C1 segment of cervical spinal cord (tissue), 14 donors: ENCODE results near the gene CD47.

Experiments
- DNase-seq, 14 donors: peaks; one replicate each; lab custom pipeline; 2025; lab: John Stamatoyannopoulos, UW

CD47 gene

DNA sequence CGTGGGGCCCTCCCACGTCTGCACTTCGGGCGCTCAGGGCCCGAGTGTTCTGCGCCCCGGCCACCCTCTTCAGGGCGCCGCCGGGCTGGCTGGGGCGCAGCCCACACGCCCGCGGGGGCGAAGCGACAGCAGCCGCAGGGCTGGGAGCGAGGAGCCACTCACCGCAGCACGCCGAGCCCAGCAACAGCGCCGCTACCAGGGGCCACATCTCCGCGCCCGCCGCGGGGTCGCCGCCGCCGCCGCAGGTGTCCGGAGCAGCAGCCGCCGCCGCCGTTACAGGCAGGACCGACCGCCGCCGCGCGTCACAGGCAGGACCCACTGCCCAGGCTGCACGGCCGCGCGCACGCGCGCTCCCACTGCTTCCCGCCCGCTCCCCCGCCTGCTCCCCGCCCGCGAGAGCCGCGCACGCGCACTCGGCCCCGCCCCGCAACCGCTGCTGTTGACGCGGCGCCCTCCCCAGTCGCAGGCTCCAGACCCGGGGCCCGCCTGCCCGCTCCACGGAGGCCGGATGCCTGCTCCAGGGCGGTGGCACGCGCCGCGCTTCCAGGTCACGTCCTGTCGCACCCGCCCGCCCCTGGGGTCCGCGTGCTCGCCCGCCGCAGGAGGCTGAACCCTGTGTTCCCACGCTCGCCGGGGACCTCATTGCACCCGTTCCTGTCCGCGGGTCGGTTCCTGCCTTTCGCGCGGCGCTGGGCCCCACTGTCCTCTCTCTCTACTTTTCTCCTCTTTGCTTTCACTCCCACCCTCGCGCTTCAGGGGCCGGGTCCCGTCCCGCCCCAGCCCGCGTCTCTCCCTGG, at the start of gene CD47:
Gene CD47, minus strand, starts transcription at position 331 of the 797 bp plus-strand sequence. Its CDS starts 123 bp downstream, at position 208.
- peak; percentile 64 to 98 (median 91) for DNase-seq

DNA sequence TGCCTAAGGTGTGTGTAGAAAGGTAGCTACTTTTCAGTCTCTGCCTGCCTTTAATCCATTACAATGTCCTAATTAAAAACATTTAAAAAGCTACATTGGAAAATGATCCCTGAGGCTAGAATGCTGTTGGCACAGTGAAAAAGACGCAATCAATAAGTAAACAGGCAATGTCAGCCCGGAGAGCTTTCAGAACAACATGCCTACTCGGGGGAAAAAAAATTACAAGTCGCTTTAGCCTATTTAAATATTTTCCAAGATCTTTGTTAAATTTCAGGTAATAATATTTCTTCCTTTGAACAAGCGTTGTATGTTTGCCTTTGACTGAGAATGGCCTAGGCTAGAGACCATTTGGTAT, 46.6 kb upstream of the CD47 start:
- no peak for DNase-seq

GRCh38 chr3:108136561-108137459, 46.0 kb upstream of the CD47 start:
- no peak for DNase-seq

DNA sequence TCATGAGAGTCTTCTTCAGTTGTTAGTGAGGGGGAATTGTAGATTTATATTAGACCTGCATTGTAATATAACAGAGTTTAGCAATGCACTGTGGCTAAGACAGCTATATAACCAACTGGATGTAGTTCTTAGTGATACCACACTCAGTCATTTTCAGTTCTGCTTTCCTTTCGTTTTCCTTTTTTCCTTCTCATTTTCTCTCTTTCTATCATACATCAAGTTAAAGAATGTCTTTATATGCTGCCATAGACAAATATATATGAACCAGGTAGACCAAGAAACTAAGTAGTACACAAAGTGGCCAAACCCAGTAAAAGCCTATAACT, 43.7 kb upstream of the CD47 start:
- no peak for DNase-seq

- no peak for DNase-seq
These were observed 43.2 kb upstream of the CD47 start for GRCh38 chr3:108133858-108134554.

- DNase-seq: no peak
These were observed 42.2 kb upstream of the CD47 start for GRCh38 chr3:108133048-108133369.

- DNase-seq: no peak
These were observed 40.8 kb upstream of the CD47 start for GRCh38 chr3:108131475-108132134.

DNA sequence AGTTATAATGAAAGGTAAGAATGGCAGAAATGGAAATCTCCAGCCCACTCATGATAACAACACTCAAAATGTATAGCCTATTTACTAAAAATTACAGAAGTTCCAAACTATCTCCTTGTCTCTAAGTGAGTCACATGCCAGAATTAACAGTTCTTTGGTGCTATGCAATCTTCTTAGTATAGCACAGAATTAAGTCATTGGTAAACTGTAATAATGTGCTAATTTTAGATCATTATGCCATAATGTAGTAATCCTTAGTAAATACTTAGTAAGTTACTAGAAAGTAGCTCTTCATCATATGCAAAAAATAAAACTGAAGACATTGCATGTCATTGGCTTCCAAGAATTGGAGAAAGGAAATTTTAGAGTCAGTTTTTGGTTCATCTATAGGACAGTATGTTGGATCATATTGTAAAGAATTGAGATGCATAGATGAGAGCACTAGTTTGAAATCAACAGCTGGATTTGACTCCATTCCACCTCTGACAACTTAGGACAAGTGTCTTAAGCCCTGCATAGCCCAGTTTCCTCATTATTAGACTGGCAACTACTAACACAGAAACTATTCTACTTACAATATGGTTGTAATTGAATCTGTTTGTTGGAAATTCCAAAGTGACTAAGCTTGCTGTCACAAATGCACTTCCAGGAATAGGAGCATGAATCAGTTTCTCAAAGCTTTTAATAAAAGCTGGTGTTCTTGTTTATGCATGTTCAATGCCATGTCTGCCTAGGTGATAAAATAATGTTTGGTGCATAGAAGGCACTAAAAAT, 40.1 kb upstream of the CD47 start:
- no peak for DNase-seq

- no peak for DNase-seq
These were observed 39.4 kb upstream of the CD47 start for GRCh38 chr3:108130236-108130635.

- no peak for DNase-seq
These were observed 36.6 kb upstream of the CD47 start for GRCh38 chr3:108127301-108127988.

- no peak for DNase-seq
These were observed 35.5 kb upstream of the CD47 start for GRCh38 chr3:108126348-108126747.

GRCh38 chr3:108125550-108126071, 34.8 kb upstream of the CD47 start:
- DNase-seq: no peak

DNA sequence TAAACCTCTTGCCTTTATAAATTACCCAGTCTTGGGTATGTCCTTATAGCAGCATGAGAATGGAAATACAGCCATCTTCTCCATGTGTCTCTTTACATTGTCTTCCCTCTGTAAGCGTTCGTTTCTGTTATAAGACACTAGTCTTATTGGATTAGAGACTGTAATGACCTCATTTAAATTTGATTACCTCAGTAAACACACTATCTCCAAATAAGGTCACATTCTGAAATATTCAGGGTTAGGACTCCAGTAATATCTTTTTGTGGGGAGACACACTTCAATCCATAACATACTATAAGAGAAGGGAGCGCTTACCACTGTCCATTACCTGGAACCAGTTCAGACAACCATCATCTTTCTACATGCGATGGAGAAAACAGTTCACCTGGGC, 34.3 kb upstream of the CD47 start:
- no peak for DNase-seq

DNA sequence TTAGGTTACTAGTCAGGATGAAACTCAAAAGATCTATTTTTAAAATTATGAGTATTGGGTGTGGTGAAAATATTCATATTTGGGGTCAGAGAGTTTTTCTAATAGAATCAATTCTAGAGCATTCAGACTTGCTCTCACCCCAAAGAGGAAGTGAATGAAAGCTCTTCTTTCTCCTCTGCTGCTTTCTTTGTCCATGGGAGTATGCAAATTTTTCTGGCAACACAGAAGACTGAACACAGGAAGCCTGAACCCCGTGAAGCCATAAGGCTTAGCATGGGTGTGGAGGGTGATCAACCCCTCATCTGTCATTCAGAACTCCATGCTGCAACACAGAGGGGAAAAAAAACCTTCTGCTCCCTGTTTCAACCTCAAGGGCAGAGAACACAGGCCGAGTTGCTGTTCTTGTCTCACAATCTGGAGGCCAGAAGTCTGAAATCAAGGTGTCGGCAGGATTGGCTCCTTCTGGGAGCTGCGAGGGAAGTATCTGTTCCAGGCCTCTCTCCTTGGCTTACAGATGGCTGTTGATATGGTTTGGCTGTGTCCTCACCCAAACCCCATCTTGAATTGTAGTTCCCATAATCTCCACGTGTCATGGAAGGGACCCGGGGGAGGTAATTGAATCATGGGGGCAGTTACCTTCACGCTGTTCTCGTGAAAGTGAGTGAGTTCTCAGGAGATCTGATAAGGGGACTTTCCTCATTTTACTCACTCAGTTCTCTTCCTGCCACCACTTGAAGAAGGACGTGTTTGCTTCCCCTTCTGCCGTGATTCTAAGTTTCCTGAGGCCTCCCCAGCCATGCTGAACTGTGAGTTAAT, 33.7 kb upstream of the CD47 start:
- peak in 6 of 14 donors; percentile 6 to 37 (median 8) for DNase-seq

DNA sequence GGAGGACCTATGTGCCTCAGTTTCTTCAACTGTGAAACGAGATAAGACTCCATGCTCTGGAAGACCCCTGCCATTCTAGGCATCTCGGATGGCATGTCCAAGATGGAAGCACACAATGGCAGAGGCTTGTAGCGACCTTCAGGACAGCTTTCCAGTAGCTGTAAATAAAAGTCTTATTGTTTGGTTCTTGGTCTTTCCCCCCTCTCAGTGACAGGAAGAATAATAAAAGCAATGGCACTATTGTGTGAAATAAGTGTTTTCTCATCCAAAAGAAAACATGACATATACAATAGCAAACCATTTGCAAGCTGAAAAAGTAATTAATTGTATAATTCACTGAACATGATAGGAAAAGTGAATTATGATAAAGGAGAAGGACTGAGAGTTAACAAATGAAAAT, 32.5 kb upstream of the CD47 start:
- no peak for DNase-seq

DNA sequence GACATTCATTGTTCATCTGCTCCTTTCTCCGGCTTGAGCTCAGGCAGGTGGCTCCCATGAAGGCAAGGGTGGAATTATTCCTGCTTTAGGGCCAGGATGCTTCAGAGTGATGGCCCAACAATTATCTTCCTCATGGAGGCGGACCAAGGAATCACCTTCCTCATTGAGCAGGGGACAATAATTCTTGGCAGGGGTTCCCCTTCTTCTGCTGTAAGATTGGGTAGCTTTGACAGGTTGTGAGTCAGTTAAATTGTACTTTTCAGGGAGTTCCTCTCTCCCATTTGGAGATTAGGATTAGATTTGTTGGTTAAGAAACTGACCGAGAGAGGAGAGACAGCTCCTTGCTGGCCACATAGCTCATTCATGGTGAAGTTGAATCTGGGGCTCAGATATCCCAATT, 31.4 kb upstream of the CD47 start:
- no peak for DNase-seq

DNA sequence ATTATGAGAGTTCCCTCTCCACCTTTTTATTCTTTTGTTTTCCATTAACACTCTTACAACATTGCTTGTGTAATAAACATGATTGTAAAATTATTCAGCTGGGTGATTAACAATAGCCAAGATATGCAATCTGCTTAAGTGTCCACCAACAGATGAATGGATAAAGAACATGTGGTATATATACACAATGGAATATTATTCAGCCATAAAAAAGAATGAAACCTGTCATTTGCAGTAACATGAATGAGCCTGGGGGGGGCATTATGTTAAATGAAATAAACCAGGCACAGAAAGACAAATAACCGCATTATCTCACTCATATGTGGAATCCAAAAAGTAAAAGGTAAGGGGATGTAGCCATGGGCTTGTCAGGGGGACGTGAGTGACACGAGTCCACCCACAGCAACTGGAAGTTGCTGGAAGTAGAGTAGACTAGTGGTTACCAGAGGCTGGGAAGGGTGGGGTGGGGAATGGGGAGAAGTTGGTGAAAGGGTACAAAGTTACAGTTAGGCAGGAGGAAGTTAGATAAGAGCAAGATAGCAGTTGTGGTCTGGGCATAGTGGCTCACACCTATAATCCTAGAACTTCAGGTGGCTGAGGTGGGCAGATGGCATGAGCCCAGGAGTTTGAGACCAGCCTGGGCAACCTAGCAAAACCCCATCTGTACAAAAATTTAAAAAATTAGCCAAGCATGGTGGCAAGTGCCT, 28.7 kb upstream of the CD47 start:
- no peak for DNase-seq

- DNase-seq: no peak
These were observed 27.4 kb upstream of the CD47 start for GRCh38 chr3:108118038-108118768.
